A549 (cell line): Measurements from ENCODE around the gene ATP1A2.

Experiments used
- HOXA7 ChIP-seq: fragments of 250-450 bp; sonication (Bioruptor Pico); IDR thresholded peaks from 2 replicates; pipeline ENCODE4 v1.5.0; 2020; ENCODE audit warnings: mild to moderate bottlenecking, moderate library complexity
- POLR2A ChIP-seq: IDR thresholded peaks from 2 replicates; pipeline ENCODE4 v1.6.1; 2012; ENCODE audit warnings: mild to moderate bottlenecking, low read length
- RAD21 ChIP-seq, 2 experiments: fragments of >200 bp in 1 of 2; sonication (Bioruptor Twin) in 1 of 2; formaldehyde crosslinking in 1 of 2; IDR thresholded peaks in 1 of 2; conservative IDR thresholded peaks in 1 of 2; 2 replicates in 1 of 2; 3 replicates in 1 of 2; pipeline ENCODE4 v1.6.1; 2012 to 2018; ENCODE audit warnings: inconsistent platforms in 1 of 2
- RFX5 ChIP-seq: fragments of 450-650 bp; IDR thresholded peaks from 2 replicates; pipeline ENCODE4 v1.7.1; 2014; ENCODE audit warnings: antibody characterized with exemption, mild to moderate bottlenecking, moderate library complexity
- TF ChIP-seq, protein P1 (sequence below): fragments of >200 bp; sonication (Bioruptor Twin); formaldehyde crosslinking; IDR thresholded peaks from 3 replicates; pipeline ENCODE4 v1.5.1; 2016
- TF ChIP-seq, protein P2 (sequence below): fragments of 450-650 bp; IDR thresholded peaks from 2 replicates; pipeline ENCODE4 v1.6.1; 2014; ENCODE audit warnings: antibody characterized with exemption

GRCh38 chr1:160084771-160085321 is 30.7 kb upstream of the ATP1A2 start:
- TF ChIP-seq, protein P1, sequence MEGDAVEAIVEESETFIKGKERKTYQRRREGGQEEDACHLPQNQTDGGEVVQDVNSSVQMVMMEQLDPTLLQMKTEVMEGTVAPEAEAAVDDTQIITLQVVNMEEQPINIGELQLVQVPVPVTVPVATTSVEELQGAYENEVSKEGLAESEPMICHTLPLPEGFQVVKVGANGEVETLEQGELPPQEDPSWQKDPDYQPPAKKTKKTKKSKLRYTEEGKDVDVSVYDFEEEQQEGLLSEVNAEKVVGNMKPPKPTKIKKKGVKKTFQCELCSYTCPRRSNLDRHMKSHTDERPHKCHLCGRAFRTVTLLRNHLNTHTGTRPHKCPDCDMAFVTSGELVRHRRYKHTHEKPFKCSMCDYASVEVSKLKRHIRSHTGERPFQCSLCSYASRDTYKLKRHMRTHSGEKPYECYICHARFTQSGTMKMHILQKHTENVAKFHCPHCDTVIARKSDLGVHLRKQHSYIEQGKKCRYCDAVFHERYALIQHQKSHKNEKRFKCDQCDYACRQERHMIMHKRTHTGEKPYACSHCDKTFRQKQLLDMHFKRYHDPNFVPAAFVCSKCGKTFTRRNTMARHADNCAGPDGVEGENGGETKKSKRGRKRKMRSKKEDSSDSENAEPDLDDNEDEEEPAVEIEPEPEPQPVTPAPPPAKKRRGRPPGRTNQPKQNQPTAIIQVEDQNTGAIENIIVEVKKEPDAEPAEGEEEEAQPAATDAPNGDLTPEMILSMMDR = no peak
- no peak for TF ChIP-seq POLR2A
- TF ChIP-seq RFX5 = no peak
- no peak for TF ChIP-seq RAD21 (conservative IDR thresholded peaks at IDR 0.05 in 1 of 2, IDR thresholded peaks at IDR 0.05 in 1 of 2)
- TF ChIP-seq HOXA7 (CRISPR knock-in tag) = no peak
- TF ChIP-seq, protein P2, sequence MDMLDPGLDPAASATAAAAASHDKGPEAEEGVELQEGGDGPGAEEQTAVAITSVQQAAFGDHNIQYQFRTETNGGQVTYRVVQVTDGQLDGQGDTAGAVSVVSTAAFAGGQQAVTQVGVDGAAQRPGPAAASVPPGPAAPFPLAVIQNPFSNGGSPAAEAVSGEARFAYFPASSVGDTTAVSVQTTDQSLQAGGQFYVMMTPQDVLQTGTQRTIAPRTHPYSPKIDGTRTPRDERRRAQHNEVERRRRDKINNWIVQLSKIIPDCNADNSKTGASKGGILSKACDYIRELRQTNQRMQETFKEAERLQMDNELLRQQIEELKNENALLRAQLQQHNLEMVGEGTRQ = no peak
